ENCODE results near the gene CBL.

The CBL gene

GRCh38 chr11:119350302-119350701, 144.2 kb downstream of the CBL start:
- no peak overlapping the region for H3K4me3 ChIP-seq (ENCODE audit: low read length)
- no peak for TF ChIP-seq ZNF274 (IDR thresholded peaks at IDR 0.05; ENCODE audit: low read depth, low read length)

DNA sequence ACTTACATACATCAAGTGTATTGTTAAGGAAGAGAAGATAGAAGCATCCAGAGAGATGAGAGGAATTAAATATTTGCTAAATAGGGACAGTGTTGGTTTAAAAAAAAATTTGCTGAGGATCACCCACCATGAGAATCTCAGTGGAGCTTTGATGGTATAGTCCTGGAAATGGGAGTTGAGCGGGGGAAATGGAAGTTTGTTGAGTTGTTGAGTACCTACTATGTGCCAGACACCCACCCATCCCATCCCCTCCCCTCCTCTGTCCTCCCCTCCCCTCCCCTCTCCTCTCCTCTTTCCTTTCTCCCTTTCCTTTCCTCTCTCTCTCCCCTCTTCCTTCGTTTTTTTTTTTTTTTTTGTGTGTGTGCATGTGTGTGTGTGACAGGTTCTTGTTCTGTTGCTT, 145.1 kb downstream of the CBL start:
- no peak overlapping the region for H3K4me3 ChIP-seq (ENCODE audit: low read length)
- no peak for TF ChIP-seq ZNF274 (IDR thresholded peaks at IDR 0.05; ENCODE audit: low read depth, low read length)

DNA sequence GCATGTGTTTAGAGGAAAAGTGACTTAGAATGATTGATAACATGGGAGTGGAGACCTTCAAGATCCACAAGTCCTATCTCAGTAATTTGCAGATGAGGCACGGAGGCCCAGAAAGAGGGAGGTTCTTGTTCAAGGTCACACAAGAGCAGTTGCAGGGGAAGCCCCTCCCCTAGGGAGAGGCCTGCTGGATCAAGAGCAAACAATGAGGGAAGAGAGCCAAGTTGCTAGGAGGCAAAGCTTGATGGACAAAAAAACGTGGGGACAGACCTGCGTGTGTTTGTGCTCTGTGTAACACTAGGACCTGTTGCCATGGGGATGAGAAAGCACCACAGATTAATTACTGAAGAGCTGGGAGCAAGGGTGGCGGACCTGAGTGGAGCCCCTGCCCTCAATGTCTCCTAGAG, 146.7 kb downstream of the CBL start:
- no peak for TF ChIP-seq ZNF274 (IDR thresholded peaks at IDR 0.05; ENCODE audit: low read depth, low read length)
- no peak overlapping the region for H3K4me3 ChIP-seq (ENCODE audit: low read length)

- no peak for TF ChIP-seq ZNF274 (IDR thresholded peaks at IDR 0.05; ENCODE audit: low read depth, low read length)
- no peak overlapping the region for H3K4me3 ChIP-seq (ENCODE audit: low read length)
Observed at GRCh38 chr11:119355091-119355843, 149.1 kb downstream of the CBL start.

- TF ChIP-seq ZNF274 (IDR thresholded peaks at IDR 0.05; ENCODE audit: low read depth, low read length), result no peak
- peak overlapping the region; percentile 27; the same call in 1 of the 2 replicates for H3K4me3 ChIP-seq (ENCODE audit: low read length)
Observed at GRCh38 chr11:119356349-119357031, 150.4 kb downstream of the CBL start.

DNA sequence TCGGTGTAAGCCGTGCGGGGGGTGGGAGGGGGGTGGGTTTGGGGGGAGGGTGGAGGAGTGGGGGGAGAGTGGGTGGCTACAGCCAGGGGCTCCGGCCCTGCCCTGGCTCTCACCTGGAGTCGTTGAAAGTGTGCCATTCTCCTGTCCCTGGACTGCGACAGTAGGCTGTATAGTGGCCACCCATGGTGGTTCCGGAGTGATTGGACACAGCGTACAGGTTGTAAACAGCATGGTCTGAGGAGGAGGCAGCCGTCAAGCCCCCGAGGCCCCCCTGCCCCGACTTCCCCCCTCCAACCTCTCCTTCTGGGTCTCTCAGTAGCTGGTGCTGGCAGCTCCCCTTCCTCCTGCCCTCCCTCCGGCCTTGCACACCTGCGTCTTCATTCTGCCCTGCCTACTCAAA, 150.9 kb downstream of the CBL start:
- TF ChIP-seq ZNF274 (IDR thresholded peaks at IDR 0.05; ENCODE audit: low read depth, low read length), result no peak
- no peak overlapping the region for H3K4me3 ChIP-seq (ENCODE audit: low read length)

All from GM08714 (cell line).